Tibial artery (tissue), 4 donors: ENCODE data around the gene MFSD12.
A peak's percentile ranks its signal among the peaks of the same experiment; 100 is the strongest.

ENCODE experiments used
- DNase-seq, 2 donors: peaks; one replicate each; pipeline ENCODE4 v3.0.0-alpha.2; 2019
- H3K27ac ChIP-seq, 2 donors: fragments of 200-600 bp; sonication (generic) in 1 of 2; 1 replicate in 1 of 2; 2 replicates in 1 of 2; pipeline ENCODE4 v1.5.1; 2018 to 2019; ENCODE audit warnings: mild to moderate bottlenecking in 1 of 2
- H3K27me3 ChIP-seq, 2 donors: fragments of 200-600 bp; sonication (generic) in 1 of 2; one replicate each; pipeline versions ENCODE4 v1.5.1 to v1.6.0; 2016 to 2019
- H3K36me3 ChIP-seq, 3 donors: fragments of 200-600 bp; sonication (generic) in 2 of 3; one replicate each; pipeline ENCODE4 v1.5.1; 2016 to 2019; ENCODE audit warnings: mild to moderate bottlenecking in 2 of 3
- H3K4me1 ChIP-seq, 4 donors: fragments of 200-600 bp; sonication (generic) in 2 of 4; 1 replicate in 3 of 4; 2 replicates in 1 of 4; pipeline ENCODE4 v1.5.1; 2016 to 2019
- H3K4me3 ChIP-seq, 2 donors: fragments of 200-600 bp; sonication (generic) in 1 of 2; 1 replicate in 1 of 2; 2 replicates in 1 of 2; pipeline ENCODE4 v1.5.1; 2018 to 2019; ENCODE audit warnings: mild to moderate bottlenecking in 2 of 2
- H3K9me3 ChIP-seq, 3 donors: fragments of 200-600 bp; sonication (generic) in 1 of 3; one replicate each; pipeline ENCODE4 v1.5.1; 2016 to 2019
- CTCF ChIP-seq, 2 experiments: fragments of 200-600 bp in 1 of 2; fragments of 450-650 bp in 1 of 2; IDR thresholded peaks; one replicate each; pipeline ENCODE4 v1.5.1; 2017 to 2019; ENCODE audit warnings: antibody characterized with exemption in 2 of 2, mild to moderate bottlenecking in 1 of 2, moderate library complexity in 1 of 2
- intact Hi-C: fragments of 100-400 bp; cut with DNase I; formaldehyde crosslinking; loops from one replicate; pipeline ENCODE4 v1.15.0; 2023; ENCODE audit warnings: low total_unique reads

Gene MFSD12

DNA sequence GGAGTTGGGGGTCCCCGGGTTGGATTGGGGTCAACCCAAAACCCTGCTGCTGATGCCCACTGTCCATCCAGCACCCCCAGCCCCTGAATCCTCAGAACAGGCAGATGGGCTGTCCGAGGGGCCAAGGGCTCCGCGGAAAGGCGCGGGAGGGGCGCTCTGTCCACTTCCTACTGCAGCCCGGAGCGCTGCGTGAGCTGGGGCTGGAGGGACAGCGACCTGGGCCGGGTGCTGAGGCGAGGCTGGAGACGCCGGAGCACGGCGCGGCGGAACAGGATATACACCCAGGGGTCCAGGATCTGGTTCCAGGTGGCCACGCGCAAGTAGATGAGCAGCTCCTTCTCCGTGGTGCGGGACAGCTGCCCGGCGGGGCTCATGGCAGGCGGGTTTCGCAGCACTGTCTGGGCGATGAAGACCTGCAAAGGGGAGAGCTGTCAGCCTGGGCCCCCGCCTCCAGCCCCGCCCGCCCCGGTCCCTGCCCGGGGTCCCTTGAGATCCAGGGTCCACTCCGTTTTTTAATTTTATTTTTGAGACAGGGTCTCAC is 38.2 kb upstream of the MFSD12 start:
- Histone ChIP-seq H3K4me3 (no peak overlapping the region), H3K4me1 (peaks cover 0 to 29% (median 4%) of the 10 kb centered on the region in 4 donors), H3K27me3 (no peaks in the 10 kb centered on the region), H3K36me3 (peaks cover 56 to 67% (median 59%) of the 10 kb centered on the region in 3 donors), H3K9me3 (no peaks in the 10 kb centered on the region), H3K27ac (no peak overlapping the region)
- DNase-seq, result peak in 1 of 2 donors; percentile 61
- intact Hi-C loops, result no loop called here
- no peak for TF ChIP-seq CTCF (IDR thresholded peaks at IDR 0.05)

- intact Hi-C loops, result no loop called here
- peaks cover 45 to 52% (median 47%) of the 10 kb centered on the region in 3 donors for H3K36me3 ChIP-seq
- no peak for DNase-seq
- no peak for TF ChIP-seq CTCF (IDR thresholded peaks at IDR 0.05)
- peaks cover 0 to 18% (median 0%) of the 10 kb centered on the region in 4 donors for H3K4me1 ChIP-seq
- H3K9me3 ChIP-seq, result no peaks in the 10 kb centered on the region
- H3K4me3 ChIP-seq, result no peak overlapping the region
- H3K27ac ChIP-seq, result peak overlapping the region; percentile 34 to 64
- H3K27me3 ChIP-seq, result no peaks in the 10 kb centered on the region
Measured at GRCh38 chr19:3593156-3593555, 35.8 kb upstream of the MFSD12 start.

- DNase-seq, result peak in 1 of 2 donors; percentile 65
- no peak for TF ChIP-seq CTCF (IDR thresholded peaks at IDR 0.05)
- Histone ChIP-seq H3K27ac (peak overlapping the region; percentile 34 to 64), H3K4me3 (no peak overlapping the region), H3K27me3 (no peaks in the 10 kb centered on the region), H3K4me1 (peaks cover 0 to 22% (median 2%) of the 10 kb centered on the region in 4 donors), H3K9me3 (no peaks in the 10 kb centered on the region), H3K36me3 (peaks cover 36 to 43% (median 40%) of the 10 kb centered on the region in 3 donors)
- intact Hi-C loops, result no loop called here
Measured at GRCh38 chr19:3591876-3592613, 34.7 kb upstream of the MFSD12 start.

DNA sequence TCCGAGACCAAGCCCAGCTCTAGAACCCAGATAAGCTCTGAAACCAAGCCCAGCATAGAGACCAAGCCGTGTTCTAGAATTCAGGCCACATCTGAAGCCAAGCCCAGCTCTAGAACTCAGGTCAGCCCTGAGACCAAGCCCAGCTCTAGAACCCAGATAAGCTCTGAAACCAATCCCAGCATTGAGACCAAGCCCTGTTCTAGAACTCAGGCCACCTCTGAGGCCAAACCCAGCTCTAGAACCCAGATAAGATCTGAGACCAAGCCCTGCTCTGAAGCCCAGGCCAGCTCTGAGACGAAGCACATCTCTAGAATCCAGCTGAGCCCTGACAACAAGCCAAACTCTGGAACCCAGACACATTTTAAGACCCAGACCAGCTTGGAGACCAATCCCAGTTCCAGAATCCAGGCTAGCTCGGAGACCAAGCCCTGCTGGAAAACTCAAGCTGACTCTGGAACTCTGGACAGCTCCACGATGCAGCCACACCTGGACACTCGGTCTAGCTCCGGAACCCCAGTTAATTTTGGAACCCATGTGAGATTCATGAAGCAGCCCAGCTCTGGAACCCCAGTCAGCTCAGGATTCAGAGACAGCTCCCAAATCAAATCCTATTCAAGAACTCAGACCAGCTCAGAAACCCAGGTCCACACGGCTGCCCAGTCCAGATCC is 33.7 kb upstream of the MFSD12 start:
- intact Hi-C loops, result no loop called here
- peaks cover 0 to 31% (median 9%) of the 10 kb centered on the region in 4 donors for H3K4me1 ChIP-seq
- peaks cover 27 to 38% (median 36%) of the 10 kb centered on the region in 3 donors for H3K36me3 ChIP-seq
- no peaks in the 10 kb centered on the region for H3K9me3 ChIP-seq
- H3K4me3 ChIP-seq, result no peak overlapping the region
- H3K27me3 ChIP-seq, result no peaks in the 10 kb centered on the region
- no peak for DNase-seq
- TF ChIP-seq CTCF (IDR thresholded peaks at IDR 0.05), result no peak
- peak overlapping the region in 1 of 2 donors; percentile 64 for H3K27ac ChIP-seq

DNA sequence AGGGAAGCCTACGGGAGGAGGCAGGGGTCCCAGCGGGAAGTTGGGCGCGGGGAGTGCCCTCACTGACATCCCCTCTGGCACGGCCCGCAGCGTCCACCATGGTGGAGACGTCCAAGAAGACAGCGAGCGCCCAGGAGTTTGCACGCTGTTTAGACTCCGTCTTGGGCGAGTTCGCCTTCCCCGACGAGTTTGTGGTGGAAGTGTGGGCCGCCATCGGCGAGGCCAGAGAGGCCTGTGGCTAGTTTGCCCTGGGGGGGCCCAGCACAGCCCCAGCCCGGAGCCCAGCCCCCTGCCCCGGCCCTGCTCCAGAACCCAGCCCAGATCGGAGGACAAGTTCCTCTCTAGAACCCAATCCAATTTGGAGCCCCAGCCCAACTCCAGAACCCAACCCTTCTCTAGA is 32.6 kb upstream of the MFSD12 start:
- Histone ChIP-seq H3K27me3 (peaks cover 0 to 4% of the 10 kb centered on the region in 2 donors), H3K36me3 (peaks cover 15 to 26% (median 24%) of the 10 kb centered on the region in 3 donors), H3K4me1 (peaks cover 0 to 43% (median 19%) of the 10 kb centered on the region in 4 donors), H3K4me3 (no peak overlapping the region), H3K27ac (no peak overlapping the region), H3K9me3 (no peaks in the 10 kb centered on the region)
- intact Hi-C loops, result no loop called here
- no peak for DNase-seq
- no peak for TF ChIP-seq CTCF (IDR thresholded peaks at IDR 0.05)
